SK-N-SH (cell line): Measurements from ENCODE around the gene ZCWPW2. TPM values are rescaled to one million over a fixed set of nuclear protein-coding genes. Genes with fewer than 3 reads are reported as not detected.

Source experiments
- CTCF ChIA-PET: fragments of 300-600, 350-600 bp; formaldehyde crosslinking; extraction: SDS; loops from one replicate; lab custom pipeline; 2021; lab: Yijun Ruan, JAX
- POLR2A ChIA-PET: fragments of 350-600 bp; sonication (Branson Sonifier 250); formaldehyde crosslinking; extraction: SDS; loops from one replicate; lab custom pipeline; 2020; ENCODE audit warnings: antibody characterized with exemption, inconsistent platforms; lab: Yijun Ruan, JAX
- DNase-seq: peaks from one replicate; pipeline ENCODE4 v3.0.0; 2012
- H2AFZ ChIP-seq: fragments of 200-600 bp; sonication (generic); 2 replicates; pipeline ENCODE4 v1.8.1; 2016; ENCODE audit warnings: antibody characterized with exemption, mild to moderate bottlenecking, low read depth
- H3F3A ChIP-seq: fragments of 200-600 bp; sonication (generic); replicated peaks from 2 replicates; pipeline ENCODE3; 2016; ENCODE audit warnings: antibody characterized with exemption, mild to moderate bottlenecking; ENCODE audit not compliant: insufficient read depth
- H3K27ac ChIP-seq, 2 experiments: fragments of 200-500 bp in 1 of 2; fragments of 200-600 bp in 1 of 2; sonication (Bioruptor generic) in 1 of 2; sonication (generic), shearing (Covaris generic) in 1 of 2; 2 replicates each; pipeline versions ENCODE4 v1.5.1 to v1.6.1; 2014 to 2016; ENCODE audit warnings: low read depth in 2 of 2, inconsistent platforms in 1 of 2, low read length in 1 of 2, mild to moderate bottlenecking in 1 of 2, mixed read lengths in 1 of 2
- H3K27me3 ChIP-seq: fragments of 200-600 bp; sonication (generic), shearing (Covaris generic); 2 replicates; pipeline ENCODE4 v1.6.1; 2016; ENCODE audit warnings: mixed run types; ENCODE audit not compliant: insufficient read depth
- H3K36me3 ChIP-seq, 2 experiments: fragments of 200-500 bp in 1 of 2; fragments of 200-600 bp in 1 of 2; sonication (Bioruptor generic) in 1 of 2; sonication (generic) in 1 of 2; replicated peaks in 1 of 2; 2 replicates each; pipeline versions ENCODE3 to v1.5.1; 2014 to 2016; ENCODE audit warnings: low read length in 1 of 2, mild to moderate bottlenecking in 1 of 2; ENCODE audit not compliant: insufficient read depth in 2 of 2, control insufficient read depth in 1 of 2
- H3K4me1 ChIP-seq, 2 experiments: fragments of 200-500 bp in 1 of 2; fragments of 200-600 bp in 1 of 2; sonication (Bioruptor generic) in 1 of 2; sonication (generic), shearing (Covaris generic) in 1 of 2; 2 replicates each; pipeline versions ENCODE4 v1.5.1 to v1.6.1; 2014 to 2016; ENCODE audit warnings: low read depth in 1 of 2, low read length in 1 of 2, mixed run types in 1 of 2; ENCODE audit not compliant: insufficient read depth in 2 of 2, control insufficient read depth in 1 of 2
- H3K4me2 ChIP-seq: fragments of 200-600 bp; sonication (generic), shearing (Covaris generic); 2 replicates; pipeline ENCODE4 v1.6.1; 2017; ENCODE audit warnings: mixed run types
- H3K4me3 ChIP-seq, 2 experiments: fragments of 200-500 bp in 1 of 2; fragments of 200-600 bp in 1 of 2; sonication (Bioruptor generic) in 1 of 2; sonication (generic), shearing (Covaris generic) in 1 of 2; 2 replicates each; pipeline versions ENCODE4 v1.5.1 to v1.8.1; 2014 to 2016; ENCODE audit warnings: low read depth in 2 of 2, inconsistent platforms in 1 of 2, low read length in 1 of 2, mild to moderate bottlenecking in 1 of 2, mixed read lengths in 1 of 2, moderate library complexity in 1 of 2
- H3K79me2 ChIP-seq: fragments of 200-600 bp; sonication (generic); 2 replicates; pipeline ENCODE4 v1.8.1; 2017; ENCODE audit warnings: mild to moderate bottlenecking; ENCODE audit not compliant: insufficient read depth
- H3K9ac ChIP-seq: fragments of 200-600 bp; sonication (generic); 2 replicates; pipeline ENCODE4 v1.6.1; 2017; ENCODE audit warnings: mixed run types
- H3K9me2 ChIP-seq: fragments of 200-600 bp; sonication (generic); 2 replicates; pipeline ENCODE4 v1.6.1; 2017; ENCODE audit warnings: mixed run types
- H3K9me3 ChIP-seq: fragments of 200-600 bp; sonication (generic); 2 replicates; pipeline ENCODE4 v1.6.1; 2017; ENCODE audit warnings: mixed run types, mild to moderate bottlenecking, moderate library complexity
- H4K20me1 ChIP-seq: fragments of 200-600 bp; sonication (generic); 2 replicates; pipeline ENCODE4 v1.6.1; 2017; ENCODE audit warnings: mild to moderate bottlenecking, mixed run types; ENCODE audit not compliant: insufficient read depth
- CTCF ChIP-seq: fragments of 200-600 bp; sonication (generic); IDR thresholded peaks from 2 replicates; pipeline ENCODE4 v1.6.1; 2017; ENCODE audit warnings: antibody characterized with exemption, mild to moderate bottlenecking, moderate library complexity
- EP300 ChIP-seq, 2 experiments: IDR thresholded peaks; 2 replicates each; pipeline versions ENCODE4 v1.4.0 to v1.6.1; 2012; ENCODE audit warnings: borderline replicate concordance in 1 of 2, low read depth in 1 of 2, low read length in 1 of 2
- FOXJ3 ChIP-seq: sonication (generic); formaldehyde crosslinking; IDR thresholded peaks from 2 replicates; pipeline ENCODE4 v1.5.1; 2020; ENCODE audit warnings: mild to moderate bottlenecking, missing genetic modification reagents
- GATA2 ChIP-seq: sonication (generic); formaldehyde crosslinking; IDR thresholded peaks from 2 replicates; pipeline ENCODE4 v1.5.0; 2020; ENCODE audit warnings: mild to moderate bottlenecking, missing genetic modification reagents
- JUND ChIP-seq: IDR thresholded peaks from 2 replicates; pipeline ENCODE4 v1.4.0; 2012
- MEF2A ChIP-seq: IDR thresholded peaks from 2 replicates; pipeline ENCODE4 v1.4.0; 2012; ENCODE audit warnings: low read depth, borderline replicate concordance
- MXI1 ChIP-seq: IDR thresholded peaks from 2 replicates; pipeline ENCODE4 v1.6.1; 2012; ENCODE audit warnings: mild to moderate bottlenecking, low read depth, low read length, improper control_type of control experiment
- NFIC ChIP-seq: IDR thresholded peaks from 2 replicates; pipeline ENCODE4 v1.4.0; 2012; ENCODE audit warnings: borderline replicate concordance
- NRF1 ChIP-seq: IDR thresholded peaks from 2 replicates; pipeline ENCODE4 v1.6.1; 2012; ENCODE audit warnings: low read depth, mild to moderate bottlenecking, low read length
- POLR2AphosphoS5 ChIP-seq: IDR thresholded peaks from 2 replicates; pipeline ENCODE4 v1.6.1; 2012; ENCODE audit warnings: low read depth, low read length
- RAD21 ChIP-seq: IDR thresholded peaks from 2 replicates; pipeline ENCODE4 v1.6.1; 2012; ENCODE audit warnings: mild to moderate bottlenecking, low read length
- RFX5 ChIP-seq: IDR thresholded peaks from 2 replicates; pipeline ENCODE4 v1.6.1; 2012; ENCODE audit warnings: mild to moderate bottlenecking, improper control_type of control experiment, low read length
- RXRA ChIP-seq: IDR thresholded peaks from 2 replicates; pipeline ENCODE4 v1.4.0; 2012; ENCODE audit warnings: low read depth, mild to moderate bottlenecking, borderline replicate concordance
- SIN3A ChIP-seq: IDR thresholded peaks from 2 replicates; pipeline ENCODE4 v1.6.1; 2012; ENCODE audit warnings: low read depth, mild to moderate bottlenecking, low read length, moderate library complexity, borderline replicate concordance
- TAF1 ChIP-seq: IDR thresholded peaks from 2 replicates; pipeline ENCODE4 v1.6.1; 2012; ENCODE audit warnings: low read depth, mild to moderate bottlenecking, low read length, moderate library complexity, borderline replicate concordance
- TEAD4 ChIP-seq: IDR thresholded peaks from 2 replicates; pipeline ENCODE4 v1.4.0; 2012; ENCODE audit warnings: mild to moderate bottlenecking, borderline replicate concordance; ENCODE audit not compliant: insufficient read depth
- USF1 ChIP-seq: IDR thresholded peaks from 2 replicates; pipeline ENCODE4 v1.4.0; 2012; ENCODE audit warnings: low read depth, borderline replicate concordance
- USF2 ChIP-seq: fragments of 150-350 bp; IDR thresholded peaks from 2 replicates; pipeline ENCODE4 v1.6.1; 2017; ENCODE audit warnings: antibody characterized with exemption, low read length, low read depth, borderline replicate concordance
- YY1 ChIP-seq: IDR thresholded peaks from 2 replicates; pipeline ENCODE4 v1.4.0; 2012; ENCODE audit warnings: low read depth, mild to moderate bottlenecking
- ZBTB33 ChIP-seq: IDR thresholded peaks from 2 replicates; pipeline ENCODE4 v1.4.0; 2012; ENCODE audit warnings: low read depth, borderline replicate concordance
- WGBS: methylation state at CpG from one replicate; pipeline ENCODE4 v1.1.6; 2017; ENCODE audit warnings: low lambda C conversion rate; 5-methylcytosine and 5-hydroxymethylcytosine counted together
- polyA plus RNA-seq, 3 experiments: library from polyadenylated mRNA; depleted of rRNA; stranded (reverse); fragments of >200 nt; gene quantifications; 2 replicates each; pipeline ENCODE4 v1.2.3, GENCODE V29; 2012

Gene ZCWPW2
- polyA plus RNA-seq, 1 of the 3 experiments (the other 2 are of a cell fraction): 0.13 TPM

GRCh38 chr3:28316226-28316625 lies 32.3 kb upstream of the ZCWPW2 start:
- Histone ChIP-seq H2AFZ (no peak overlapping the region), H3K79me2 (no peaks in the 10 kb centered on the region), H3K9ac (no peak overlapping the region), H3K9me3 (no peaks in the 10 kb centered on the region), H3K36me3 (peaks cover 17 to 28% of the 10 kb centered on the region in 2 experiments), H3K9me2 (no peaks in the 10 kb centered on the region; the same call in 1 of the 2 replicates), H3K27me3 (no peaks in the 10 kb centered on the region), H3K27ac (no peak overlapping the region), H3K4me1 (no peaks in the 10 kb centered on the region), H4K20me1 (no peaks in the 10 kb centered on the region), H3F3A (no peaks in the 10 kb centered on the region), H3K4me3 (no peak overlapping the region), H3K4me2 (no peak overlapping the region)
- no peak for TF ChIP-seq TEAD4
- no peak for TF ChIP-seq USF1
- TF ChIP-seq FOXJ3: no peak
- no peak for TF ChIP-seq EP300 (IDR thresholded peaks at IDR 0.05; ENCODE audit: borderline replicate concordance in 1 of 2, low read depth in 1 of 2, low read length in 1 of 2)
- TF ChIP-seq RFX5: no peak
- TF ChIP-seq TAF1: no peak
- no peak for TF ChIP-seq JUND
- no peak for TF ChIP-seq POLR2AphosphoS5
- no peak for TF ChIP-seq MEF2A
- no peak for TF ChIP-seq NRF1
- ChIA-PET POLR2A (no interaction called here), CTCF (no interaction called here)
- DNase-seq: no peak
- WGBS: 88% methylated on average over 2 of the region's 2 CpGs

- Histone ChIP-seq H3K4me3 (no peak overlapping the region), H3K27ac (no peak overlapping the region), H3K79me2 (no peaks in the 10 kb centered on the region), H3K9me3 (no peaks in the 10 kb centered on the region), H3F3A (no peaks in the 10 kb centered on the region), H3K9ac (no peak overlapping the region), H3K36me3 (peaks cover 24 to 38% of the 10 kb centered on the region in 2 experiments), H2AFZ (no peak overlapping the region), H4K20me1 (no peaks in the 10 kb centered on the region), H3K4me1 (peaks cover 0 to 5% of the 10 kb centered on the region in 2 experiments; a peak in 1 of 4 replicates), H3K27me3 (no peaks in the 10 kb centered on the region), H3K4me2 (no peak overlapping the region), H3K9me2 (no peaks in the 10 kb centered on the region)
- WGBS: under 1% methylated on average over 2 of the region's 2 CpGs
- CTCF ChIA-PET: interaction anchor here (0.6 to 2.0 kb wide), 13 partner anchors 9 to 608 kb away, joined by 3 to 15 read pairs (median 5); partner anchors contain the start of genes AZI2 and ZCWPW2
- DNase-seq: peak; percentile 33
- no peak for TF ChIP-seq ZBTB33
- no peak for TF ChIP-seq GATA2
- no peak for TF ChIP-seq NFIC
- no peak for TF ChIP-seq SIN3A
- peak; percentile 71 for TF ChIP-seq CTCF
- no peak for TF ChIP-seq RXRA
- TF ChIP-seq RAD21: peak; percentile 43
- no peak for TF ChIP-seq MEF2A
- TF ChIP-seq USF2: no peak
- TF ChIP-seq YY1: no peak
- TF ChIP-seq POLR2AphosphoS5: no peak
- TF ChIP-seq MXI1: no peak
- no peak for TF ChIP-seq EP300 (IDR thresholded peaks at IDR 0.05; ENCODE audit: borderline replicate concordance in 1 of 2, low read depth in 1 of 2, low read length in 1 of 2)
- POLR2A ChIA-PET: no interaction called here
Measured at GRCh38 chr3:28317438-28318022, 31.0 kb upstream of the ZCWPW2 start.
